ENCODE measurements around the gene EIF2A. TPM values are rescaled to one million over a fixed set of nuclear protein-coding genes. Genes with fewer than 3 reads are reported as not detected.

Gene EIF2A
- total RNA-seq, 4 donors from 2014 or later, result 179 to 198 (median 189) TPM

DNA sequence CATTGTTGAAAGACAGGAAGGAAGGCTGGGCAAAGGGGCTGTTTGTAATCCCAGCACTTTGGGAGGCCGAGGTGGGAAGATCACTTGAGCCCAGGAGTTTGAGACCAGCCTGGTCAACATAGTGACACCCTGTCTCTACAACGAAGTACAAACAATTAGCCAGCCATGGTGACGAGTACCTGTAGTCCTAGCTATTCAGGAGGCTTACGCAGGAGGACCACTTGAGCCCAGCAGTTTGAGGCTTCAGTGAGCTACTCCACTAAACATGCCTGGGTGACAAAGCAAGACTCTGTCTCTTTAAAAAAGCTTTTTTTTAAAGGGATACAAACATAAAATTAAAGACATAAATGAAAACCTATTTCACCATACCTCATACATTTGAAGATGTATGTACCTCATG, 11.4 kb upstream of the EIF2A start:
- Histone ChIP-seq H3K4me3 (replicated peaks in 1 of 3) (no peak overlapping the region), H3K27me3 (no peaks in the 10 kb centered on the region), H3K9me3 (no peaks in the 10 kb centered on the region), H3K4me1 (peaks cover 0 to 3% of the 10 kb centered on the region in 2 donors), H3K36me3 (no peaks in the 10 kb centered on the region), H3K27ac (no peak overlapping the region)
- intact Hi-C loops (cut with DNase I), result no loop called here
- TF ChIP-seq, protein P1, sequence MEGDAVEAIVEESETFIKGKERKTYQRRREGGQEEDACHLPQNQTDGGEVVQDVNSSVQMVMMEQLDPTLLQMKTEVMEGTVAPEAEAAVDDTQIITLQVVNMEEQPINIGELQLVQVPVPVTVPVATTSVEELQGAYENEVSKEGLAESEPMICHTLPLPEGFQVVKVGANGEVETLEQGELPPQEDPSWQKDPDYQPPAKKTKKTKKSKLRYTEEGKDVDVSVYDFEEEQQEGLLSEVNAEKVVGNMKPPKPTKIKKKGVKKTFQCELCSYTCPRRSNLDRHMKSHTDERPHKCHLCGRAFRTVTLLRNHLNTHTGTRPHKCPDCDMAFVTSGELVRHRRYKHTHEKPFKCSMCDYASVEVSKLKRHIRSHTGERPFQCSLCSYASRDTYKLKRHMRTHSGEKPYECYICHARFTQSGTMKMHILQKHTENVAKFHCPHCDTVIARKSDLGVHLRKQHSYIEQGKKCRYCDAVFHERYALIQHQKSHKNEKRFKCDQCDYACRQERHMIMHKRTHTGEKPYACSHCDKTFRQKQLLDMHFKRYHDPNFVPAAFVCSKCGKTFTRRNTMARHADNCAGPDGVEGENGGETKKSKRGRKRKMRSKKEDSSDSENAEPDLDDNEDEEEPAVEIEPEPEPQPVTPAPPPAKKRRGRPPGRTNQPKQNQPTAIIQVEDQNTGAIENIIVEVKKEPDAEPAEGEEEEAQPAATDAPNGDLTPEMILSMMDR (IDR thresholded peaks at IDR 0.05), result no peak
- TF ChIP-seq POLR2A (IDR thresholded peaks at IDR 0.05), result no peak
- no peak for DNase-seq
- 58 to 66% methylated on average over 4 of the region's 4 CpGs for WGBS, 2 donors

DNA sequence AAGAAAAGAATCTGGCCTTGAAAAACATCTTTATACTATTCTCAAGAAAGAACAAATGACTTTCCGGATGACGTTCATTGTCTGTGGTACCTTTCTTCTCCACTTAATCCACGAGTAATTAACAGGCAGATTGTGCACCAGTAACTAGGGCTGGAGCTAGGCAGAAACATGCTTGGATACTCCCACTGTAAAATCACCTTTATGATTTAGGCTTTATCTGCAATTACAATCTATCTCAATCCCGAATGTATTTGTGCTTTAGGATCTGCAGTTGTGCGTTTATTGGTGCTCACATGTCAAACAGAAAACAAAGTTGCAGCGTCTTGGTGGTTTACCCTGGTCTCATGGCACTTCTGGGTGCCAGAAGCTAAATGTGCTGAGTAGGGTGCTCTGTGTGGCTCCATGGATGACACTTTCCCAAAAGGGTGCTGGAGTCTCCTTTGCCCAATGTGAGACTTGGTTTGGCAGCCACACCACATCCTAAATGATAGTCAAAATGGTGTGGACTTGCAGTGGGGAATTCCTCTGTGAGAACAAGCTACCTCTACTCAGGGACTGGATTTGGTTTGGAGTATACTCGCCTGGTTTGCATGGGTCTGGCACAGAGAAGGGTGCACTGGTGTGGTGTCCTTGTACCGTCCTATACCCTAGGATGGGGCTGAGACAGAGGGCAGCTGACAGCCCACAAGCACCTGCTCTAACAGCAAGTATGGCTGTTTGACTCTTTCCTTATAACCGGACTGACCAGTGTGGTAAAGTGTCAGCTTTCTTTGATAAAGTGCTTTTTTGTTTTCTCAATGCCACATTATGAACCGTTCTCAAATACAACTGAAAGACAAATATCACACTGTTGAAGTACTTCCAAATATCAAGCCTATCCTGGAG, 8.0 kb upstream of the EIF2A start:
- no peak overlapping the region for H3K4me3 ChIP-seq (replicated peaks in 1 of 3)
- TF ChIP-seq, protein P1 (IDR thresholded peaks at IDR 0.05), result no peak
- no peak for TF ChIP-seq POLR2A (IDR thresholded peaks at IDR 0.05)
- no peak for DNase-seq
- H3K9me3 ChIP-seq, result no peaks in the 10 kb centered on the region
- peaks cover 0 to 3% of the 10 kb centered on the region in 2 donors for H3K4me1 ChIP-seq
- H3K27me3 ChIP-seq, result no peaks in the 10 kb centered on the region
- no peak overlapping the region for H3K27ac ChIP-seq
- 72 to 77% methylated on average over 10 of the region's 10 CpGs for WGBS, 2 donors
- peaks cover 0 to 4% of the 10 kb centered on the region in 2 donors for H3K36me3 ChIP-seq
- intact Hi-C loops (cut with DNase I), result no loop called here

DNA sequence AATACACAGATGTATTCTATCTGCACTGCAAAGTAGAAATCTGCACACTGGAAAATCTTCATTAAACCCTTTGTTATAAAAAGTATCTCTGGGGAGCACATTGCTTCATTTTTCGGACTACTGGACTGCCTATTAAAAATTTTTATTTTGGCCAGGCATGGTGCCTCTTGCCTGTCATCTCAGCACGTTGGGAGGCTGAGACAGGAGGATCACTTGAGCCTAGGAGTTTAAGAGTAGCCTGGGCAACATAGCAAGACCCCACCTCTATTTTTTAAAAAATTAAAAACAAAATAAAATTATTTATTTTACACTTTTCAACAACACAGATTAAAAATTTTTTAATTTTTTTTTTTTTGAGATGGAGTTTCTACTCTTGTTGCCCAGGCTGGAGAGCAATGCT, 6.3 kb upstream of the EIF2A start:
- no peak for TF ChIP-seq POLR2A (IDR thresholded peaks at IDR 0.05)
- TF ChIP-seq, protein P1 (IDR thresholded peaks at IDR 0.05), result no peak
- H3K27ac ChIP-seq, result no peak overlapping the region
- H3K4me1 ChIP-seq, result peaks cover 9 to 12% of the 10 kb centered on the region in 2 donors
- WGBS, 2 donors, result 93 to 95% methylated on average over 2 of the region's 2 CpGs
- peaks cover 0 to 7% of the 10 kb centered on the region in 2 donors for H3K36me3 ChIP-seq
- no peak overlapping the region for H3K4me3 ChIP-seq (replicated peaks in 1 of 3)
- no peaks in the 10 kb centered on the region for H3K27me3 ChIP-seq
- intact Hi-C loops (cut with DNase I), result loop anchor here (10.0 kb wide), 1 partner anchor 225 kb away; the partner anchor contains the start of gene SIAH2
- H3K9me3 ChIP-seq, result no peaks in the 10 kb centered on the region
- no peak for DNase-seq

DNA sequence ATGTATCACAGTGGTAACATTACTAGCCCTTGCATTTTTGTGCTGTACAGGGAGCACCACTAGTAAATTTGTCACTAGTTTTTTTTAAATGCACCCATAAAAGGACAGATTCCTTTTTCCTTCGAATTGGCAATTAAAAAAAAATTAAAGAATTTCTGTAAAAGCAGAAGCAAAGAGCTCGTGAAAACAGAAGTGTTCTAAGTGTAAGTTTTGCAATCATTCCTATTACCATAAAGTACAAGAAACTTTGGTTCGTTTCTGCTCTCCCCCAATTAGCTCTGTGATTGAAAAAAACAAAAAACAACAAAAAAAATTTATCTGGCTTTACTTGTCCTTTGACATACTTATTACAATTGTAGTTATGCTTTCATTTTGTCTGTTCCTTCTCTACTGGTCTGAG, 5.6 kb upstream of the EIF2A start:
- intact Hi-C loops (cut with DNase I), result loop anchor here (10.0 kb wide), 1 partner anchor 224 kb away; the partner anchor contains the start of gene SIAH2
- TF ChIP-seq, protein P1 (IDR thresholded peaks at IDR 0.05), result no peak
- TF ChIP-seq POLR2A (IDR thresholded peaks at IDR 0.05), result no peak
- no peaks in the 10 kb centered on the region for H3K27me3 ChIP-seq
- no peaks in the 10 kb centered on the region for H3K9me3 ChIP-seq
- 80 to 84% methylated on average over 3 of the region's 3 CpGs for WGBS, 2 donors
- H3K4me1 ChIP-seq, result peaks cover 9 to 12% of the 10 kb centered on the region in 2 donors
- no peak for DNase-seq
- peaks cover 0 to 7% of the 10 kb centered on the region in 2 donors for H3K36me3 ChIP-seq
- no peak overlapping the region for H3K27ac ChIP-seq
- no peak overlapping the region for H3K4me3 ChIP-seq (replicated peaks in 1 of 3)

DNA sequence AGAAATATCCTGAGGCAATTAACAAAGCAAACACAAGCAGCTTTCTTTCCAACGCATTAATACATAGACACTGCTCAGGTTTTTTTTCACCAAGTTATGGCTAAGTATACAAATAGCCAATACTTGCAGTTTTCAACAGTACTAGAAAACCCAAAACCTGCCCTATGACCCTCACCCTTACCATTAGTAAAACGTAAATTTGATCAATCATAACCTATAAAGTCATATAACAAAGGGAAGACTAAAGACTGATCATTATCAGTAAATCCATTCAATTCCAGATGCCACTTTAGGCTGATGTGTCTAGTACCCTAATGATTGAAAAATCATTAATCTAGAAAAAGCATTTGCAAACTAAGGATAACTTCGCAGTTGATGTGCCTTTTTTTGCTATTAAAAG, 3.5 kb upstream of the EIF2A start:
- Histone ChIP-seq H3K27ac (no peak overlapping the region), H3K4me1 (peaks cover 19 to 21% of the 10 kb centered on the region in 2 donors), H3K27me3 (no peaks in the 10 kb centered on the region), H3K9me3 (no peaks in the 10 kb centered on the region), H3K4me3 (replicated peaks in 1 of 3) (no peak overlapping the region), H3K36me3 (peaks cover 0 to 7% of the 10 kb centered on the region in 2 donors)
- 91% methylated on average over 3 of the region's 3 CpGs for WGBS, 2 donors
- intact Hi-C loops (cut with DNase I), result loop anchor here (10.0 kb wide), 1 partner anchor 222 kb away; the partner anchor contains the start of gene SIAH2
- DNase-seq, result no peak
- TF ChIP-seq, protein P1 (IDR thresholded peaks at IDR 0.05), result no peak
- no peak for TF ChIP-seq POLR2A (IDR thresholded peaks at IDR 0.05)

Measured in thyroid gland (tissue), 4 donors.